ENCODE results near the gene ELL.

GRCh38 chr19:18418483-18419194 lies 103.2 kb downstream of the ELL start:
- TF ChIP-seq CTCF (IDR thresholded peaks at IDR 0.05) (no peak), POLR2A (IDR thresholded peaks at IDR 0.05) (no peak)

Data from testis (tissue), 2 donors.